ENCODE results near the gene ZNF750. TPM values are rescaled to one million over a fixed set of nuclear protein-coding genes. Genes with fewer than 3 reads are reported as not detected.

The ZNF750 gene
- total RNA-seq, 2 donors from 2014 or later, result not detected

DNA sequence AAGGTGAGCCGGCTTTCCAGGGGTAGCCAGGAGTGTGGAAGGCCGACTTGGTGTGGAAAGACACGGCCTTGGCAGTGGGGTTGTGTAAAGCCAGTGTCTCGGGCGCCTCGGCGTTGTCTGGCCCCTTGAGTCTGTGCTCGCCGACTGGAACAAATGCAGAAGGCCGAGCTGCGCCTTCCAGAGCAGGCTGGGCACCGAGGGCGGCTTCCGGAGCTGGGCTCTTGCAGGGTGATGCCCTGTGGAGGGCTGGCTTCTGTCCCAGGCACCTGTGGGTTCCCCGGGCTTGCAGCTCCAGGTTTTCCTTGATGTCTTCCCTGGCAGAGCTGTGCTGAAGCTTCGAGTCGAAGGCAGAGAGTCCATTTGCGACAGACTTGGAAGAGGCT, 8.0 kb downstream of the ZNF750 start:
- no peak for DNase-seq (ENCODE audit: low spot score in 2 of 2)
- H3K36me3 Mint-ChIP-seq, result peaks cover 21 to 26% of the 10 kb centered on the region in 2 donors
- no peaks in the 10 kb centered on the region for H3K9me3 Mint-ChIP-seq
- no peak for ATAC-seq
- H3K27ac Mint-ChIP-seq, result peak overlapping the region in 1 of 2 donors; percentile 11

DNA sequence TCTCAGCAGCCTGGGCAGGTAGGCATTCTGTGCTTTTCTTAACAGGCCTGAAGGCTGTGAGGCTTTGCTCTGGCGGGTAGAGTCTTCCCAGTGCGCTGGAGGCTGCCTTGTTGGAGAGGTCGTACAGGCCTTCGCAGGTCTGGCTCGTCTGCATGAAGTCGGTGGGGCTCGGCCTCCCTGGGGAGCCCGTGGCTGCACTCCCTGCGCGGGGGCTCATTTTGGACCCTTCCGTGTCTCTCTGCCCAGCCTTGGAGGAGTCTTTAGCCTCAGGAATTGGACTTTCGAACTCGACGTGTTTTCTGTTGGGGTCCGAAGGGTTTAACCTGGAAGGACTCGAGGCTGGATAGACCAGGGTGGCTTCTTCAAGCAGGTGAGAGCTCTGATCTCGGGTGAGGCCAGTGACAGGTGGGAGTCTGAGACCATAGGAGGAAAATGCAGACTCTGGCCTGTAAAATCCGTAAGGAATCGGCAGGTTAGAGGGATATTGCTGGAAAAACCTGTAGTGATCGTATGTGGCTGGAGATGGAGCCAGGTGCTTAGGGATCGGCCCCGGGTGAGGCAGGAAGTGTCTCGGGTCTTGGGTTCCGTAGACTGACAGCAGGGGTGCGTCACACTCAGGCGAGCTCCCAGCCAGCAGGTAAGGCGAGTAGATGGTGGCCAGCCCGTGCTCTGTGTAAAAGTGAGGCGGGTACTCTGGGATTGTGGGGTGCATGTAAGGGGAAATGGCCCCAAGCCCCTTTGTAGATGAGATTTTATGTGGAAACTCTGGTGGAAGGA, 8.6 kb downstream of the ZNF750 start:
- DNase-seq (ENCODE audit: low spot score in 2 of 2) (no peak), ATAC-seq (no peak)
- Mint-ChIP-seq H3K27ac (peak overlapping the region; percentile 11 to 87), H3K36me3 (peaks cover 21 to 26% of the 10 kb centered on the region in 2 donors), H3K9me3 (no peaks in the 10 kb centered on the region)

DNA sequence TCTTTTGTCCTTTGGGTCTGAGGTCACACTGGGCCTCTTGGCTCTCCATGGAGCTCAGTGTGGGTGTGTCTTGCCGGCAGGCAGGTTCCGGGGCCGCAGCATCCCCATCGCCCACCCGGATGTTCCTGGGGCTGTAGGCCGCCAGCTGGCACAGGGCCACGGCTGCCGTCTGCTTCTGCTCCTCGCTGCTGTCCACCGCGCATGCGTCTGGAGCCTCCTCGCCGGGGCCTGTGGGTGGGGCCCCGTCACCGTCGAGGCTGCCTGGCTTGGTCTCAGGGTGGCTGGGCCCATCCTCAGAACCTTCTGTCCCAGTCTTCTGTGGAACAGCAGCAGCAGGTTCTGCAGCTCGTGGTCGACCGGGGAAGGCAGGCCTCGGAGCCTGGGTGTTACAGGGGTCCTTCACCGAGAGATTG, 9.6 kb downstream of the ZNF750 start:
- Mint-ChIP-seq H3K27ac (no peak overlapping the region), H3K9me3 (no peaks in the 10 kb centered on the region), H3K36me3 (peaks cover 21 to 26% of the 10 kb centered on the region in 2 donors)
- DNase-seq (ENCODE audit: low spot score in 2 of 2) (no peak), ATAC-seq (no peak)

DNA sequence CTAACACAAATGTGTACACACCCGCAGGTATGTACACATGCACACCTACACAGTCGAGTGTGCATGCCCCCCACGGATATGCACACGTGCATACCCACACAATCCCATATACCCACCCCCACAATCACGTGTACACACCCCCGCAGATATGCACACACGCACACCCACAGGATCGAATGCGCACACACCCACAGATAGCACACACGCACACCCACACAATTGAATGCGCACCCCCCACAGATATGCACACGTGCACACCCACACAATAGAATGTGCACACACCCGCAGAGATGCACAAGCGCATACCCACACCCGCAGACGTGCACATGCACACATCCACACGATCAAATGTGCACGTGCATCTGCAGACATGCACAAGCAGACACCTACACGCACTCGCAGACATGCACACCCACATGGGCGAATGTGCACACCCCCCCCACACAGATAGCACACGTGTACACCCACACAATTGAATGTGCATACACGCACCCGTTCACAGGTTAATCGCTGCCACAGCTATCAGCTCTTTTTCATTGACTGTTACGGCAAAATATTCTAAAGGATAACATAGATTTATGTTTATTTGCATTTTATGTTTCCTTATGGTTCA, 10.8 kb downstream of the ZNF750 start:
- H3K36me3 Mint-ChIP-seq, result peaks cover 21 to 26% of the 10 kb centered on the region in 2 donors
- no peak overlapping the region for H3K27ac Mint-ChIP-seq
- no peak for DNase-seq (ENCODE audit: low spot score in 2 of 2)
- ATAC-seq, result no peak
- H3K9me3 Mint-ChIP-seq, result no peaks in the 10 kb centered on the region

DNA sequence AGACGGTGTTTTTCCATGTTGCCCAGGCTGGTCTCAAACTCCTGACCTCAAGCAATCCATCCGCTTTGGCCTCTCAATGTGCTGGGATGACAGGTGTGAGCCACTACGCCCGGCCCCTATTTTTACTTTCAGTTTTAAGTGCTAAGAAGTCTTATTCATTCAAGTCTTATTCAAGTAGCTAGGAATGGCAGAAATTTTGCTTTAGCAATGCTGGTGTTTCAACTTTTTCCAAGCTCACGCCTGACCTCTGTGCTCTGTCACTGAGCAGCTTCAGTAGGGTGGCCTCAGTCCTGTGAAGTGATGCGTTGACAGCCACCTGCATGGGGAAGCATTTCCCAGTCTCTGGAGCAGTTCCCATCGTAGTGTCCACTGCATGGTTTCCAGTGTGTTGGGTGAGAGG, 12.9 kb downstream of the ZNF750 start:
- no peak overlapping the region for H3K27ac Mint-ChIP-seq
- peaks cover 21 to 26% of the 10 kb centered on the region in 2 donors for H3K36me3 Mint-ChIP-seq
- DNase-seq (ENCODE audit: low spot score in 2 of 2) (no peak), ATAC-seq (no peak)
- H3K9me3 Mint-ChIP-seq, result no peaks in the 10 kb centered on the region

DNA sequence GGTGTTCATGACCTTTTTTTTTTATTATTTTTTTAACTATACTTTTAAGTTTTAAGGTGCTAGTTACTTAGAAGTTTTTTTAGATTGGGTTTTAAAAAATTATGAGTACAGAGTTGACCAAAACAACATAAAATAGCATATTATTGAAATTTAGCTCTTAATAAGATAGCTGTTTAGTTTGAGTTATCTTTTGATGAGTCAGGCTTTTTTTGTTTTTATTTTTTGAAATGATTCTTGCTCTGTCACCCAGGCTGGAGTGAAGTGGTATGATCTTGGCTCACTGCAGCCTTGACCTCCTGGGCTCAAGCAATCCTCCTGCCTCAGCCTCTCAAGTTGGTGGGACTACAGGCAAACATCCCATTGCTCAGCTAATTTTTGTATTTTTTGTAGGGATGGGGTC, 13.6 kb downstream of the ZNF750 start:
- ATAC-seq (no peak), DNase-seq (ENCODE audit: low spot score in 2 of 2) (no peak)
- H3K36me3 Mint-ChIP-seq, result peaks cover 21 to 27% of the 10 kb centered on the region in 2 donors
- no peaks in the 10 kb centered on the region for H3K9me3 Mint-ChIP-seq
- peak overlapping the region in 1 of 2 donors; percentile 55 for H3K27ac Mint-ChIP-seq

DNA sequence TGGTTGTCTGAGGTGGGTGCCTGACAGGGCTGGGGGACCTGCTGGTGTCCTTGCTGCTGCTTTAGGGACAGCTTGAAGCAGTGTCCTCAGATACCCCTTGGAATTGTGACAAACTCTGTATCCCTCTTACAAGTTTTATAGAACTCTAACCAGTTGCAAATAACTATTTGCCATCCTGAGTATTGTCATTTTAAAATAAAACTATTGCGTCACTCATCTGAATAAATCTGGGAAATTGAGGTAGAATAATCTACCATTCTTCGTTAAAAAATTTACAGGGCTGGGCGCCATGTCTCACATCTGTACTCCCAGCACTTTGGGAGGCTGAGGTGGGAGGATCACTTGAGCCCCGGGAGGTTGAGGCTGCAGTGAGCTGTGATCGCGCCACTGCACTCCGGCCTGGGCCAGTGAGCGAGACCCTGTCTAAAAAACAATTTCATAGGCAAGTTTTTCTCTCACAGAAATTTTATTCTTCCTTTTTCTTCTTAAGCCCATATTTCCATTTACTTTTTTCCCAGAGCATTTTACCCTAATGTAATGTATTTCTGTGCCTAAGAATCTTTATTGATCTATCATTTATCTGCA, 14.2 kb downstream of the ZNF750 start:
- Mint-ChIP-seq H3K27ac (peak overlapping the region in 1 of 2 donors; percentile 55), H3K9me3 (peaks cover 0 to under 1% of the 10 kb centered on the region in 2 donors), H3K36me3 (peaks cover 22 to 33% of the 10 kb centered on the region in 2 donors)
- DNase-seq (ENCODE audit: low spot score in 2 of 2), result no peak
- no peak for ATAC-seq

DNA sequence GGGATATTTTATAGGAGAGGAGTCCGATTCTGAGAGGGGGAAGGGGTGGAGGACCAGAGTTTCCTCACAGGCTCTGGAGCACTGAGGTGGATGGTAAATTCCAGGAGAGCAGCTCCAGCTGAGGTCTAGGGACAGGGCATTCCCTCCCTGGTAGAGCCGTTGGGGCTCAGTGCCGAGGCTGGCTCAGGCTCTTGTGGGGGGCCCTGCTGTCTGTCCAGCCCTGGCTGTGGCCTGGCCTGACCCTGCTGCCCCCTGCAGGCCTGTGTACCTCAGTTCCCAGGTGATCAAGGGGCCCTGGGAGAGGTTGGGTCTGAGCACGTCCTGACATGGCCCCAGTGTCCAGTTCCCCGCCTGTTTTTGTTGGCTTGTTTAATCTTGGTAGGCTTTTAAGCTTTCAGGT, 16.8 kb downstream of the ZNF750 start:
- DNase-seq (ENCODE audit: low spot score in 2 of 2), result no peak
- ATAC-seq, result peak; percentile 26 to 43
- Mint-ChIP-seq H3K36me3 (peaks cover 22 to 42% of the 10 kb centered on the region in 2 donors), H3K27ac (no peak overlapping the region), H3K9me3 (peaks cover 0 to 6% of the 10 kb centered on the region in 2 donors)

DNA sequence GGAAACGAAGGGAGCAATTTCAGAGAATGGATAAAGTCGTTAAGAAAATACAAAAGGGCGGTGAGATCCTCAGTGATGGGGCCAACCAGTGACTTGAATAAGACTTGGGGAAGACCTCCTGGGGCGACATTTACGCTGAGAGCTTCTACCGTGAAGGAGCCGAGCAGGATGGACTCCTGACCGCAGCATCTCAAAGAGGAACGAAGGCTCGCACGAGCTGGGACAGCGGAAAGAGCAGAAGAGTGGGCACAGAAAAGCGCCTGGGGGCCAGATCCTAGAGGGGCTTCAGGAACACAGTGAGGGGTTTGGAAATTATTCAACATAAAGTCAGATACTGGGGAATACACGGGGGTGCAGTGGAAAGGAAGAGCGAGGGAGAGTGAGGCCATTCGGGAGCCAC, 17.5 kb downstream of the ZNF750 start:
- peak overlapping the region in 1 of 2 donors; percentile 84 for H3K27ac Mint-ChIP-seq
- ATAC-seq (no peak), DNase-seq (ENCODE audit: low spot score in 2 of 2) (no peak)
- peaks cover 21 to 41% of the 10 kb centered on the region in 2 donors for H3K36me3 Mint-ChIP-seq
- H3K9me3 Mint-ChIP-seq, result peaks cover 0 to 6% of the 10 kb centered on the region in 2 donors

DNA sequence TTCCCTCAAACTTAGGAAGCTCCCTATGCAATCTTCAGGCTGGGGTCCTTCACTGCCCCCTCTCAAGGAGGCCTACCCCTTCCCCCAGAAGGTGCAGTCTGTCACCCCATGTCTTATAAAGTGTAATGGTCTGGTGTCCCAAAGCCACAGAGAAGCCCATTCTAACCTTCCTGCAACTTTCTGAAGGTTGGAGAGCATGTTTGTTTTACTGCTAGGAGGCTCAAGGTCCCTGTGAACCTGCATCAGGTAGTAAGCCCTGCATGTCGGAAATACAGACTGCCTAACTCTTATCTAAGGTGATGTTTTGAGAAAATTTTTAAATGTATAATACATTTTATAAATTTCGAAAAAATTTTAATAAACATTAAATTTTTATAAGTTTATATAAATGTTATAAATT, 18.3 kb downstream of the ZNF750 start:
- Mint-ChIP-seq H3K27ac (no peak overlapping the region), H3K36me3 (peaks cover 20 to 37% of the 10 kb centered on the region in 2 donors), H3K9me3 (peaks cover 0 to 6% of the 10 kb centered on the region in 2 donors)
- DNase-seq (ENCODE audit: low spot score in 2 of 2), result no peak
- ATAC-seq, result no peak

DNA sequence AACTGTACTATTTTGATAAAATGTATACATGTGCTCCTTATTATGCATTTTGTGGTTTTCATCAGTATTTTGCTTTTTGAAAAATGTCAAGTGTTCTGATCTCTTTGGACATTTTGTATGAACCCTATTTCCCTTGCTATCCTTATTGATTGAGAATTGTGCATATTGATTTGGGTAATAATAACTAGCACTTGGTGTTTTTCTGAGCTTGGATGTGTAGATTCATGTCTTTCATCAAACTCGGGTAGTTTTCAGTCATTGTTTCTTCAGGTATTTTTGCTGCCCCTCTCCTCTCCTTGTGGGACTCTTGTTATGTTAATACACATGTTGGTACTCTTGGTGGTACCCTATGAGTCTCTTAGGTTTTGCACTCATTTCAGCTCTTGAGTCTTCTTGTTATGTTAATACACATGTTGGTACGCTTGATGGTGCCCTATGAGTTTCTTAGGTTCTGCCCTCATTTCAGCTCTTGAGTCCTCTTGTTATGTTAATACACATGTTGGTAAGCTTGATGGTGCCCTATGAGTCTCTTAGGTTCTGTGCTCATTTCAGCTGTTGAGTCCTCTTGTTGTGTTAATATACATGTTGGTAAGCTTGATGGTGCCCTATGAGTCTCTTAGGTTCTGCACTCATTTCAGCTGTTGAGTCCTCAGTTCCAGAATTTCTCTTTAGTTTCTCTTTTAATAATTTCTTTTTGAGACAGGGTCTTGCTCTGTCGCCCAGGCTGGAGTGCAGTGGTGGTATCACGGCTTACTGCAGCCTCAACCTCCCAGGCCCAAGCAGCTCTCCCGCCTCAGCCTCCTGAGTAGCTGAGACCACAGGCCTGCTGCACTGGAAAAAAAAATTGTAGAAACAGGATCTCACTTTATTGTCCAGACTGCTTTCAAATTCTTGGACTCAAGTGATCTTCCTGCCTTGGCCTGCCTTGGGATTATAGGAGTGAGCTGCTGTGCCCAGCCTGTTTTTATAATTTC, 19.3 kb downstream of the ZNF750 start:
- Mint-ChIP-seq H3K9me3 (peaks cover 0 to 6% of the 10 kb centered on the region in 2 donors), H3K36me3 (peaks cover 20 to 37% of the 10 kb centered on the region in 2 donors), H3K27ac (no peak overlapping the region)
- DNase-seq (ENCODE audit: low spot score in 2 of 2) (no peak), ATAC-seq (no peak)

DNA sequence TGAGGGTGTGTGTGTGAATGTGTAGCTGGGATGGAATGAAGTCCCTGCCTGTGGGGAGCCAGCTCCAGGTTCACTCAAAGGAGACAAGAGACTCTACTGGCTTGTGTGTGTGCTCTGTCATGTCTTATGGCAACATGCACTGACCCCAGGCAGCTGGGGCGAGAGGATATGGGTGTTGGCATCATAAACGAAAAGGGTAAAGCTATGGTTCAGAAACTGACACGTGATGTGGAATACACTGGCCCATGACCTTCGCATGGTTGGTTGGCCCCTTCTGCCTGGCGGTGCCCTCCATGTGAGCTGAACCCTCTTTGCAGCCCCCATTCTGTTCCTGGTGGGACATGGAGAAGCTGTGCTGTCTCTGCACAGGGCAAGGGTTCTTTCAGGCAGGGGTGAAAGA, 21.9 kb downstream of the ZNF750 start:
- DNase-seq (ENCODE audit: low spot score in 2 of 2) (no peak), ATAC-seq (no peak)
- peak overlapping the region; percentile 6 to 17 for H3K27ac Mint-ChIP-seq
- H3K9me3 Mint-ChIP-seq, result peaks cover 0 to 6% of the 10 kb centered on the region in 2 donors
- H3K36me3 Mint-ChIP-seq, result peaks cover 27 to 37% of the 10 kb centered on the region in 2 donors

DNA sequence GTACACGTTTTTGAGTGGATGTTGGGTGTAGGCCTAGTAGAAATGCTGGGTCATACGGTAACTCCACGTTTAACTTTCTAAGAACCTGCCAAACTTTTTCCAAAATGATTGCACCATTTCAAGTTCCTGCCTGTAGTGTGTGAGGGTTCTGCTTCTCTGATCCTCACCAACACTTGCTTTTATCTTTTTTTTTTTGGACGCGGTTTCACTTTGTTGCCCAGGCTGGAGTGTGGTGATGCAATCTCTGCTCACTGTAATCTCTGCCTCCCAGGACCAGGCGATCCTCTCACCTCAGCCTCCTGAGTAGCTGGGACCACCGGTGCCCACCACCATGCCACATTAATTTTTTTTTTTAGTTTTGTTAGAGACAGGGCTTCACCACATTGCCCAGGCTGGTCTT, 23.5 kb downstream of the ZNF750 start:
- no peak for DNase-seq (ENCODE audit: low spot score in 2 of 2)
- Mint-ChIP-seq H3K9me3 (peaks cover 0 to 6% of the 10 kb centered on the region in 2 donors), H3K36me3 (peaks cover 27 to 37% of the 10 kb centered on the region in 2 donors), H3K27ac (no peak overlapping the region)
- no peak for ATAC-seq

DNA sequence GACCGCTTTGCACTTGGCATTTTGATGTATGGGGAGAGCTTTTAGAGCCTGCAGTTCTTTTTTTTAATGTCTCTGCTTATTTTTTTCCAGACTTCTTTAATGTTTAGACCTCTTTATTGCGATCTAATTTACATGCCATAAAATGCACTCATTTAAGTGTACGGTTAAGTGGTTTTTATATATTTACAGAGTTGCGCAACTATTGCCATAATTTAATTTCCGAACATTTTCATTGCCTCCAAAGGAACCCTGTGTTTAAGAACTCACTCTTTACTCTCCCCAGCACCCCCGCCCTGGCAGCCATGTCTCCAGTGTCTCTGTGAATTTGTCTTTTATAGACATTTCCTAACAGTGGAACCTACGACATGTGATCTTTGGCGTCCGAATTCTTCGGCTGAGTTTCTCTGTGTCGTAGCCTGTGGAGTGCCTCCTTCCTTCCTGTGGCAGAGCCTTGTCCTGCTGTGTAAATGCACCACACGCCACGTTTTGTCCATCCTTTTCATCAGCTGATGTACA, 24.0 kb downstream of the ZNF750 start:
- H3K36me3 Mint-ChIP-seq, result peaks cover 27 to 32% of the 10 kb centered on the region in 2 donors
- H3K27ac Mint-ChIP-seq, result no peak overlapping the region

DNA sequence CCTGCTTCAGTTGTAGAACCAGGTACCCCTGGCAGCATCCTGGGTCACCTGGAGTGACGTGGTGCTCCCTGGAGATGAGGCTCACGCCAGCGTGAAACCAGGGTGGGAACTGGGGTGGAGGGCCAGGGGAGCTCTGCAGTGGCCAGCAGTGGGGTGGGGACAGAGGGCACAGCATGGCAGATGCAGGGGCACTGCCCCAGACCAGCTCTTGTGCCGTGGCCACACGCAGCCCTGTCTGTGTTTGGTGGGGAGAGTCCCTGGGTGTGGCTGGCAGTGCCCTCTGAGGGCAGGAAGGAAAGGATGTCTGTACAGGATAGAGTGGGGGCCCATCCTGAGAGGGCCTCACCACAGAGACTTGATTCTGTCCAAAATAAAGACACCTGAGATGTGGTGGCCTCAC, 24.5 kb downstream of the ZNF750 start:
- H3K36me3 Mint-ChIP-seq, result peaks cover 24 to 27% of the 10 kb centered on the region in 2 donors
- no peak for DNase-seq (ENCODE audit: low spot score in 2 of 2)
- no peak for ATAC-seq
- H3K9me3 Mint-ChIP-seq, result peaks cover 0 to 3% of the 10 kb centered on the region in 2 donors
- no peak overlapping the region for H3K27ac Mint-ChIP-seq

More for the DNA sequence above, 24.0 kb downstream of the ZNF750 start:
- H3K9me3 Mint-ChIP-seq, result peaks cover 0 to 6% of the 10 kb centered on the region in 2 donors
- DNase-seq (ENCODE audit: low spot score in 2 of 2), result no peak
- no peak for ATAC-seq

DNA sequence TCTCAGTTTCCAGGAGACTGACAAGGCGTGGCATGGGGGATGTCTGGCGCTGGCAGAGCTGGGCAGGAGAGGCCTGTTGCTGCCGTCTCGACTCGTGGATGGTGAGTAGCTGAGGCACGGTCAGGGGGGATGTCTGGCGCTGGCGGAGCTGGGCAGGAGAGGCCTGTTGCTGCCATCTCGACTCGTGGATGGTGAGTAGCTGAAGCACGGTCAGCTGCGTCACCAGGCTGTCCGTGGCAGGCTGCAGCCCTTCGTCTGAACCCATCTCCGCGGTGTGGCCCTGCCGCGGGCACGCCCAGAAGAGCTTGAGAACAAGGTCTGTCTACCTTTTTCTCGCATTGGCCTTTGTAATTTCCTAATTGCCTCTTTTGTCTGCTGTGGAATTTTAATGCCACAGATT, 25.0 kb downstream of the ZNF750 start:
- H3K27ac Mint-ChIP-seq, result no peak overlapping the region
- no peaks in the 10 kb centered on the region for H3K9me3 Mint-ChIP-seq
- H3K36me3 Mint-ChIP-seq, result peaks cover 19 to 22% of the 10 kb centered on the region in 2 donors
- DNase-seq (ENCODE audit: low spot score in 2 of 2) (no peak), ATAC-seq (no peak)

Data from activated naive CD4-positive, alpha-beta T cell treated with anti-CD3 and anti-CD28 coated beads, Interleukin-2, amount 50 U/mL, for 72 hours (primary cell).